HepG2 (cell line): ENCODE data around the gene RAP1GAP2. TPM values are rescaled to one million over a fixed set of nuclear protein-coding genes. Genes with fewer than 3 reads are reported as not detected.

ENCODE experiments used
- ATAD3A ChIP-seq: sonication (generic); formaldehyde crosslinking; IDR thresholded peaks from 2 replicates; pipeline ENCODE4 v1.4.0; 2020; ENCODE audit warnings: missing genetic modification reagents
- ATM ChIP-seq: fragments of 450-650 bp; IDR thresholded peaks from 2 replicates; pipeline ENCODE4 v1.7.1; 2017; ENCODE audit warnings: mild to moderate bottlenecking, borderline replicate concordance
- ATRX ChIP-seq: sonication (generic); formaldehyde crosslinking; IDR thresholded peaks from 2 replicates; pipeline ENCODE4 v1.4.0; 2020; ENCODE audit warnings: missing genetic modification reagents, borderline replicate concordance
- FOXA1 ChIP-seq, 2 experiments: fragments of 450-650 bp in 1 of 2; sonication (generic) in 1 of 2; formaldehyde crosslinking in 1 of 2; IDR thresholded peaks; 2 replicates each; pipeline versions ENCODE4 v1.4.0 to v1.6.1; 2016 to 2020; ENCODE audit warnings: missing genetic modification reagents in 1 of 2
- KLF11 ChIP-seq: IDR thresholded peaks from 2 replicates; pipeline ENCODE4 v1.6.1; 2016; ENCODE audit warnings: missing compliant biosample characterization
- MED13 ChIP-seq: sonication (generic); formaldehyde crosslinking; IDR thresholded peaks from 2 replicates; pipeline ENCODE4 v1.5.0; 2020; ENCODE audit warnings: missing genetic modification reagents
- NCOR1 ChIP-seq: fragments of 200-600 bp; sonication (generic); IDR thresholded peaks from 2 replicates; pipeline ENCODE4 v1.7.0; 2017; ENCODE audit warnings: antibody characterized with exemption, low read length, borderline replicate concordance
- RFXANK ChIP-seq: IDR thresholded peaks from 2 replicates; pipeline ENCODE4 v1.6.1; 2016
- SMARCC2 ChIP-seq: fragments of 450-650 bp; IDR thresholded peaks from 2 replicates; pipeline ENCODE4 v1.6.1; 2017; ENCODE audit warnings: antibody characterized with exemption, mild to moderate bottlenecking
- SP140L ChIP-seq: sonication (generic); formaldehyde crosslinking; IDR thresholded peaks from 2 replicates; pipeline ENCODE4 v1.4.0; 2020; ENCODE audit warnings: missing genetic modification reagents, borderline replicate concordance
- ZNF180 ChIP-seq: sonication (generic); formaldehyde crosslinking; IDR thresholded peaks from 2 replicates; pipeline ENCODE4 v1.4.0; 2020; ENCODE audit warnings: low read depth, missing genetic modification reagents, borderline replicate concordance
- ZNF20 ChIP-seq: sonication (generic); formaldehyde crosslinking; IDR thresholded peaks from 2 replicates; pipeline ENCODE4 v1.4.0; 2020; ENCODE audit warnings: mild to moderate bottlenecking, moderate library complexity, missing genetic modification reagents
- ZNF570 ChIP-seq: sonication (generic); formaldehyde crosslinking; IDR thresholded peaks from 2 replicates; pipeline ENCODE4 v1.4.0; 2020; ENCODE audit warnings: mild to moderate bottlenecking, missing genetic modification reagents, borderline replicate concordance
- polyA plus RNA-seq, 8 experiments: library from polyadenylated mRNA; depleted of rRNA in 3 of 8; stranded (reverse) in 7 of 8; unstranded in 1 of 8; fragments of >200 nt; fragmentation: Illumina TruSeq in 4 of 8; extraction: Trizol in 4 of 8; gene quantifications; 2 replicates each; pipeline versions ENCODE4 v1.2.1 to v1.2.3, GENCODE V29; 2011 to 2016; ENCODE audit warnings: low read depth in 4 of 8, missing spikeins in 1 of 8, mixed read lengths in 1 of 8; ENCODE audit not compliant: insufficient read depth in 1 of 8
- total RNA-seq, 5 experiments: library from RNA; depleted of rRNA; stranded (reverse); fragments of >200 nt; fragmentation: Illumina TruSeq; extraction: Trizol; gene quantifications; 2 replicates each; pipeline ENCODE4 v1.2.3, GENCODE V29; 2016; ENCODE audit warnings: low read depth in 1 of 5
- TF ChIP-seq, protein P1 (sequence below), 2 experiments: fragments of 450-650 bp in 1 of 2; sonication (generic) in 1 of 2; formaldehyde crosslinking in 1 of 2; IDR thresholded peaks; 2 replicates each; pipeline versions ENCODE4 v1.6.1 to v1.8.0; 2016 to 2022; ENCODE audit warnings: antibody characterized with exemption in 1 of 2, mild to moderate bottlenecking in 1 of 2, missing genetic modification reagents in 1 of 2
- TF ChIP-seq, protein P2 (sequence below): sonication (generic); formaldehyde crosslinking; IDR thresholded peaks from 2 replicates; pipeline ENCODE4 v1.4.0; 2020; ENCODE audit warnings: low read depth, mild to moderate bottlenecking, missing genetic modification reagents
- TF ChIP-seq, protein P3 (sequence below): sonication (generic); formaldehyde crosslinking; IDR thresholded peaks from 2 replicates; pipeline ENCODE4 v1.4.0; 2020; ENCODE audit warnings: mild to moderate bottlenecking, missing genetic modification reagents

Gene RAP1GAP2
- total and polyA plus RNA-seq, 2 of the 13 experiments (the other 11 are each of a cell fraction or from before 2014, with no cell fraction given), result 10.9 to 12.0 TPM

DNA sequence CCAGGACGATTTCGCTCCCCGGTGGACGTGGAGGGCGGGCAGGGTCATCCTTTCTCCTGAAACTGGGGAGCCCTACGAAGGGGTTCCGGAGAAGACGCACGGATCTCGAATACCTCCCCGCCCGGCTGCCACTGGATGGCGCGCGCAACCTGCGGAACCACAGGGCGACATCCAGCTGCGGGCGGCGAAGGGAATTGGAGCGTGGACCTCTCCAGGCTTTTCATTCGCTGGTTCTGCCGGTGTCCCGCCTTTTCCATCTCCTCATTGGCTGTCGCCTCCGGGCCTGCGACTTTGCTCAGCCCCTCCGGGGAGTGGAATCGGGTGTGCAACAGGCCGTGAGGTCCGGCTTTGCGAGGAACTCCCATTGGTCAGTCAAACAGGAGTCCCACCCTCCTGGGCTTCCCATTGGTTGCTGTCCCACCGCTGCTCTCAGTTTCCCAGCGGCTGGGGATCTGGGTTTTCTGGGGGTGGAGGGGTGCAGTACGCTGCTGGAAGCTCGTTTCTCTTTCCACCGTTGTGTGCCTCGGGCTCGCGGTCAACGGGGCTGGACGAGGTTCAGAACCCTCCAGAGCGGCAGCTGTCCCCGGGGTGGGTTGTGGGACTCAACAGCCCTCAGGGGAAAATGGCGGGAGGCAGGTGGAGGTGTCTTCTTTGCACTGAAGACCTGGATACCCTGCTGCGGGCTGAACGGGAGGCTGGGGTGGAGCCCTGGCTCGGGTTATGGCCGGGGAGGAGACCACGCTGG lies 252.7 kb downstream of the RAP1GAP2 start (continued):
- TF ChIP-seq, protein P1, sequence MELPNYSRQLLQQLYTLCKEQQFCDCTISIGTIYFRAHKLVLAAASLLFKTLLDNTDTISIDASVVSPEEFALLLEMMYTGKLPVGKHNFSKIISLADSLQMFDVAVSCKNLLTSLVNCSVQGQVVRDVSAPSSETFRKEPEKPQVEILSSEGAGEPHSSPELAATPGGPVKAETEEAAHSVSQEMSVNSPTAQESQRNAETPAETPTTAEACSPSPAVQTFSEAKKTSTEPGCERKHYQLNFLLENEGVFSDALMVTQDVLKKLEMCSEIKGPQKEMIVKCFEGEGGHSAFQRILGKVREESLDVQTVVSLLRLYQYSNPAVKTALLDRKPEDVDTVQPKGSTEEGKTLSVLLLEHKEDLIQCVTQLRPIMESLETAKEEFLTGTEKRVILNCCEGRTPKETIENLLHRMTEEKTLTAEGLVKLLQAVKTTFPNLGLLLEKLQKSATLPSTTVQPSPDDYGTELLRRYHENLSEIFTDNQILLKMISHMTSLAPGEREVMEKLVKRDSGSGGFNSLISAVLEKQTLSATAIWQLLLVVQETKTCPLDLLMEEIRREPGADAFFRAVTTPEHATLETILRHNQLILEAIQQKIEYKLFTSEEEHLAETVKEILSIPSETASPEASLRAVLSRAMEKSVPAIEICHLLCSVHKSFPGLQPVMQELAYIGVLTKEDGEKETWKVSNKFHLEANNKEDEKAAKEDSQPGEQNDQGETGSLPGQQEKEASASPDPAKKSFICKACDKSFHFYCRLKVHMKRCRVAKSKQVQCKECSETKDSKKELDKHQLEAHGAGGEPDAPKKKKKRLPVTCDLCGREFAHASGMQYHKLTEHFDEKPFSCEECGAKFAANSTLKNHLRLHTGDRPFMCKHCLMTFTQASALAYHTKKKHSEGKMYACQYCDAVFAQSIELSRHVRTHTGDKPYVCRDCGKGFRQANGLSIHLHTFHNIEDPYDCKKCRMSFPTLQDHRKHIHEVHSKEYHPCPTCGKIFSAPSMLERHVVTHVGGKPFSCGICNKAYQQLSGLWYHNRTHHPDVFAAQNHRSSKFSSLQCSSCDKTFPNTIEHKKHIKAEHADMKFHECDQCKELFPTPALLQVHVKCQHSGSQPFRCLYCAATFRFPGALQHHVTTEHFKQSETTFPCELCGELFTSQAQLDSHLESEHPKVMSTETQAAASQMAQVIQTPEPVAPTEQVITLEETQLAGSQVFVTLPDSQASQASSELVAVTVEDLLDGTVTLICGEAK (IDR thresholded peaks at IDR 0.05), result no peak
- TF ChIP-seq, protein P1 (CRISPR knock-in tag; IDR thresholded peaks at IDR 0.05), result 0 out of 2 replicates have a peak, but pooled peaks have one; percentile 7
- TF ChIP-seq ATRX (no peak), ATAD3A (CRISPR knock-in tag) (no peak), SMARCC2 (no peak), ZNF20 (CRISPR knock-in tag) (no peak), SP140L (CRISPR knock-in tag) (no peak), RFXANK (CRISPR knock-in tag) (no peak), FOXA1 (IDR thresholded peaks at IDR 0.05) (no peak), FOXA1 (CRISPR knock-in tag; IDR thresholded peaks at IDR 0.05) (peak; percentile 17; the same call in 1 of the 2 replicates), ZNF570 (peak; percentile 72; the same call in 1 of the 2 replicates), ATM (no peak), NCOR1 (no peak), ZNF180 (CRISPR knock-in tag) (no peak), KLF11 (no peak), MED13 (no peak)
- TF ChIP-seq, protein P2, sequence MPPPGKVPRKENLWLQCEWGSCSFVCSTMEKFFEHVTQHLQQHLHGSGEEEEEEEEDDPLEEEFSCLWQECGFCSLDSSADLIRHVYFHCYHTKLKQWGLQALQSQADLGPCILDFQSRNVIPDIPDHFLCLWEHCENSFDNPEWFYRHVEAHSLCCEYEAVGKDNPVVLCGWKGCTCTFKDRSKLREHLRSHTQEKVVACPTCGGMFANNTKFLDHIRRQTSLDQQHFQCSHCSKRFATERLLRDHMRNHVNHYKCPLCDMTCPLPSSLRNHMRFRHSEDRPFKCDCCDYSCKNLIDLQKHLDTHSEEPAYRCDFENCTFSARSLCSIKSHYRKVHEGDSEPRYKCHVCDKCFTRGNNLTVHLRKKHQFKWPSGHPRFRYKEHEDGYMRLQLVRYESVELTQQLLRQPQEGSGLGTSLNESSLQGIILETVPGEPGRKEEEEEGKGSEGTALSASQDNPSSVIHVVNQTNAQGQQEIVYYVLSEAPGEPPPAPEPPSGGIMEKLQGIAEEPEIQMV (CRISPR knock-in tag), result peak; percentile 27; the same call in 1 of the 2 replicates
- TF ChIP-seq, protein P3, sequence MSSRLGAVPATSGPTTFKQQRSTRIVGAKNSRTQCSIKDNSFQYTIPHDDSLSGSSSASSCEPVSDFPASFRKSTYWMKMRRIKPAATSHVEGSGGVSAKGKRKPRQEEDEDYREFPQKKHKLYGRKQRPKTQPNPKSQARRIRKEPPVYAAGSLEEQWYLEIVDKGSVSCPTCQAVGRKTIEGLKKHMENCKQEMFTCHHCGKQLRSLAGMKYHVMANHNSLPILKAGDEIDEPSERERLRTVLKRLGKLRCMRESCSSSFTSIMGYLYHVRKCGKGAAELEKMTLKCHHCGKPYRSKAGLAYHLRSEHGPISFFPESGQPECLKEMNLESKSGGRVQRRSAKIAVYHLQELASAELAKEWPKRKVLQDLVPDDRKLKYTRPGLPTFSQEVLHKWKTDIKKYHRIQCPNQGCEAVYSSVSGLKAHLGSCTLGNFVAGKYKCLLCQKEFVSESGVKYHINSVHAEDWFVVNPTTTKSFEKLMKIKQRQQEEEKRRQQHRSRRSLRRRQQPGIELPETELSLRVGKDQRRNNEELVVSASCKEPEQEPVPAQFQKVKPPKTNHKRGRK, result no peak
